Measurements from ENCODE around the gene OPCML. TPM values are rescaled to one million over a fixed set of nuclear protein-coding genes. Genes with fewer than 3 reads are reported as not detected.

Gene OPCML
- total and polyA plus RNA-seq, 2 experiments from 2014 or later = 1.2 to 4.4 TPM

GRCh38 chr11:133176748-133177147 lies 355.6 kb downstream of the OPCML start:
- H3F3A ChIP-seq (replicated peaks; ENCODE audit: low read depth) = no peaks in the 10 kb centered on the region
- Mint-ChIP-seq H3K4me1 (no peaks in the 10 kb centered on the region; the same call in 2 of the 3 replicates), H3K36me3 (ENCODE audit: low read depth) (no peaks in the 10 kb centered on the region), H3K27ac (no peak overlapping the region), H3K9me3 (no peaks in the 10 kb centered on the region), H3K4me3 (no peak overlapping the region), H3K27me3 (ENCODE audit: insufficient read depth, low read depth, poor library complexity) (peaks cover 2% of the 10 kb centered on the region)
- no peaks in the 10 kb centered on the region for H3K36me3 ChIP-seq (ENCODE audit: insufficient read depth)
- no peaks in the 10 kb centered on the region for H3K4me1 ChIP-seq (ENCODE audit: insufficient read depth)
- no peak overlapping the region for H3K4me3 ChIP-seq
- H3K9me2 ChIP-seq (ENCODE audit: insufficient read depth) = no peaks in the 10 kb centered on the region
- ATAC-seq (no peak), DNase-seq (ENCODE audit: low spot score) (no peak)
- TF ChIP-seq, protein P1, sequence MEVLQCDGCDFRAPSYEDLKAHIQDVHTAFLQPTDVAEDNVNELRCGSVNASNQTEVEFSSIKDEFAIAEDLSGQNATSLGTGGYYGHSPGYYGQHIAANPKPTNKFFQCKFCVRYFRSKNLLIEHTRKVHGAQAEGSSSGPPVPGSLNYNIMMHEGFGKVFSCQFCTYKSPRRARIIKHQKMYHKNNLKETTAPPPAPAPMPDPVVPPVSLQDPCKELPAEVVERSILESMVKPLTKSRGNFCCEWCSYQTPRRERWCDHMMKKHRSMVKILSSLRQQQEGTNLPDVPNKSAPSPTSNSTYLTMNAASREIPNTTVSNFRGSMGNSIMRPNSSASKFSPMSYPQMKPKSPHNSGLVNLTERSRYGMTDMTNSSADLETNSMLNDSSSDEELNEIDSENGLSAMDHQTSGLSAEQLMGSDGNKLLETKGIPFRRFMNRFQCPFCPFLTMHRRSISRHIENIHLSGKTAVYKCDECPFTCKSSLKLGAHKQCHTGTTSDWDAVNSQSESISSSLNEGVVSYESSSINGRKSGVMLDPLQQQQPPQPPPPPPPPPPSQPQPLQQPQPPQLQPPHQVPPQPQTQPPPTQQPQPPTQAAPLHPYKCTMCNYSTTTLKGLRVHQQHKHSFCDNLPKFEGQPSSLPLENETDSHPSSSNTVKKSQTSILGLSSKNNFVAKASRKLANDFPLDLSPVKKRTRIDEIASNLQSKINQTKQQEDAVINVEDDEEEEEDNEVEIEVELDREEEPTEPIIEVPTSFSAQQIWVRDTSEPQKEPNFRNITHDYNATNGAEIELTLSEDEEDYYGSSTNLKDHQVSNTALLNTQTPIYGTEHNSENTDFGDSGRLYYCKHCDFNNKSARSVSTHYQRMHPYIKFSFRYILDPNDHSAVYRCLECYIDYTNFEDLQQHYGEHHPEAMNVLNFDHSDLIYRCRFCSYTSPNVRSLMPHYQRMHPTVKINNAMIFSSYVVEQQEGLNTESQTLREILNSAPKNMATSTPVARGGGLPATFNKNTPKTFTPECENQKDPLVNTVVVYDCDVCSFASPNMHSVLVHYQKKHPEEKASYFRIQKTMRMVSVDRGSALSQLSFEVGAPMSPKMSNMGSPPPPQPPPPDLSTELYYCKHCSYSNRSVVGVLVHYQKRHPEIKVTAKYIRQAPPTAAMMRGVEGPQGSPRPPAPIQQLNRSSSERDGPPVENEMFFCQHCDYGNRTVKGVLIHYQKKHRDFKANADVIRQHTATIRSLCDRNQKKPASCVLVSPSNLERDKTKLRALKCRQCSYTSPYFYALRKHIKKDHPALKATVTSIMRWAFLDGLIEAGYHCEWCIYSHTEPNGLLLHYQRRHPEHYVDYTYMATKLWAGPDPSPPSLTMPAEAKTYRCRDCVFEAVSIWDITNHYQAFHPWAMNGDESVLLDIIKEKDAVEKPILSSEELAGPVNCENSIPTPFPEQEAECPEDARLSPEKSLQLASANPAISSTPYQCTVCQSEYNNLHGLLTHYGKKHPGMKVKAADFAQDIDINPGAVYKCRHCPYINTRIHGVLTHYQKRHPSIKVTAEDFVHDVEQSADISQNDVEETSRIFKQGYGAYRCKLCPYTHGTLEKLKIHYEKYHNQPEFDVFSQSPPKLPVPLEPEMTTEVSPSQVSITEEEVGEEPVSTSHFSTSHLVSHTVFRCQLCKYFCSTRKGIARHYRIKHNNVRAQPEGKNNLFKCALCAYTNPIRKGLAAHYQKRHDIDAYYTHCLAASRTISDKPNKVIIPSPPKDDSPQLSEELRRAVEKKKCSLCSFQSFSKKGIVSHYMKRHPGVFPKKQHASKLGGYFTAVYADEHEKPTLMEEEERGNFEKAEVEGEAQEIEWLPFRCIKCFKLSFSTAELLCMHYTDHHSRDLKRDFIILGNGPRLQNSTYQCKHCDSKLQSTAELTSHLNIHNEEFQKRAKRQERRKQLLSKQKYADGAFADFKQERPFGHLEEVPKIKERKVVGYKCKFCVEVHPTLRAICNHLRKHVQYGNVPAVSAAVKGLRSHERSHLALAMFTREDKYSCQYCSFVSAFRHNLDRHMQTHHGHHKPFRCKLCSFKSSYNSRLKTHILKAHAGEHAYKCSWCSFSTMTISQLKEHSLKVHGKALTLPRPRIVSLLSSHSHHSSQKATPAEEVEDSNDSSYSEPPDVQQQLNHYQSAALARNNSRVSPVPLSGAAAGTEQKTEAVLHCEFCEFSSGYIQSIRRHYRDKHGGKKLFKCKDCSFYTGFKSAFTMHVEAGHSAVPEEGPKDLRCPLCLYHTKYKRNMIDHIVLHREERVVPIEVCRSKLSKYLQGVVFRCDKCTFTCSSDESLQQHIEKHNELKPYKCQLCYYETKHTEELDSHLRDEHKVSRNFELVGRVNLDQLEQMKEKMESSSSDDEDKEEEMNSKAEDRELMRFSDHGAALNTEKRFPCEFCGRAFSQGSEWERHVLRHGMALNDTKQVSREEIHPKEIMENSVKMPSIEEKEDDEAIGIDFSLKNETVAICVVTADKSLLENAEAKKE (CRISPR knock-in tag; IDR thresholded peaks at IDR 0.05) = no peak
- no peak for TF ChIP-seq ZNF114 (CRISPR knock-in tag; IDR thresholded peaks at IDR 0.05)
- no peak for TF ChIP-seq JUNB (IDR thresholded peaks at IDR 0.05; ENCODE audit: unreplicated experiment)
- no peak for TF ChIP-seq EZH2phosphoT487 (IDR thresholded peaks at IDR 0.05; ENCODE audit: unreplicated experiment)
- TF ChIP-seq EZH2 (IDR thresholded peaks at IDR 0.05; ENCODE audit: low read depth, unreplicated experiment) = no peak
- no peak for TF ChIP-seq CTCF (conservative IDR thresholded peaks at IDR 0.05; ENCODE audit: low read depth in 2 of 2)
- TF ChIP-seq NANOG (IDR thresholded peaks at IDR 0.05; ENCODE audit: borderline replicate concordance) = no peak
- no peak for TF ChIP-seq ZNF331 (CRISPR knock-in tag; IDR thresholded peaks at IDR 0.05; ENCODE audit: low read depth)
- no peak for TF ChIP-seq CREB1 (CRISPR knock-in tag; IDR thresholded peaks at IDR 0.05; ENCODE audit: low read depth)
- no peak for TF ChIP-seq POLR2AphosphoS5 (IDR thresholded peaks at IDR 0.05; ENCODE audit: low read depth)
- no peak for TF ChIP-seq STAT1 (IDR thresholded peaks at IDR 0.05; ENCODE audit: unreplicated experiment)
- TF ChIP-seq ETS1 (IDR thresholded peaks at IDR 0.05) = no peak
- TF ChIP-seq REST (IDR thresholded peaks at IDR 0.05; ENCODE audit: unreplicated experiment) = no peak
- no peaks in the 10 kb centered on the region for H4K20me1 ChIP-seq (replicated peaks; ENCODE audit: insufficient read depth)
- no peaks in the 10 kb centered on the region for H3K27me3 ChIP-seq (ENCODE audit: insufficient read depth)
- no peak overlapping the region for H3K4me2 ChIP-seq
- H3K27ac ChIP-seq (ENCODE audit: low read depth) = no peak overlapping the region
- no peak overlapping the region for H2AFZ ChIP-seq
- no peaks in the 10 kb centered on the region for H3K79me2 ChIP-seq (replicated peaks; ENCODE audit: insufficient read depth)

Measured in GM23338 (cell line).